Mammary epithelial cell (primary cell): ENCODE data around the gene TTLL7.

Source experiments
- CTCF ChIP-seq, 2 donors: IDR thresholded peaks in 1 of 2; conservative IDR thresholded peaks in 1 of 2; 2 replicates each; pipeline ENCODE4 v1.5.1; 2011 to 2012; ENCODE audit warnings: inconsistent platforms in 2 of 2, low read length in 2 of 2, mild to moderate bottlenecking in 2 of 2, control low read depth in 1 of 2, low read depth in 1 of 2; ENCODE audit not compliant: insufficient read depth in 1 of 2; ENCODE audit errors: extremely low read depth in 1 of 2
- EZH2 ChIP-seq: IDR thresholded peaks from 2 replicates; pipeline ENCODE4 v1.6.1; 2012; ENCODE audit warnings: low read length, inconsistent platforms, borderline replicate concordance

- TF ChIP-seq EZH2 (no peak), CTCF (conservative IDR thresholded peaks at IDR 0.05 in 1 of 2, IDR thresholded peaks at IDR 0.05 in 1 of 2; ENCODE audit: extremely low read depth in 1 of 2, insufficient read depth in 1 of 2, low read depth in 1 of 2, low read length in 2 of 2) (no peak)
These were observed 160.4 kb downstream of the TTLL7 start for GRCh38 chr1:83838573-83838972.
